Tibial nerve (tissue), 4 donors: ENCODE results near the gene TNFSF12. TPM values are rescaled to one million over a fixed set of nuclear protein-coding genes. Genes with fewer than 3 reads are reported as not detected.
A peak's percentile ranks its signal among the peaks of the same experiment; 100 is the strongest.

ENCODE experiments used
- DNase-seq, 2 donors: peaks; one replicate each; pipeline ENCODE4 v3.0.0-alpha.2; 2019; ENCODE audit warnings: low spot score in 2 of 2
- H3K27ac ChIP-seq, 4 donors: fragments of 200-600 bp; sonication (generic) in 3 of 4; one replicate each; pipeline ENCODE4 v1.5.1; 2017 to 2019; ENCODE audit warnings: mild to moderate bottlenecking in 1 of 4
- H3K27me3 ChIP-seq, 2 donors: fragments of 200-600 bp; sonication (generic) in 1 of 2; one replicate each; pipeline versions ENCODE4 v1.5.1 to v1.6.0; 2017 to 2019
- H3K36me3 ChIP-seq, 3 donors: fragments of 200-600 bp; sonication (generic); one replicate each; pipeline ENCODE4 v1.5.1; 2018 to 2019
- H3K4me1 ChIP-seq, 4 donors: fragments of 200-600 bp; sonication (generic) in 3 of 4; one replicate each; pipeline ENCODE4 v1.5.1; 2017 to 2019
- H3K4me3 ChIP-seq, 4 donors: fragments of 200-600 bp; sonication (generic) in 3 of 4; one replicate each; pipeline ENCODE4 v1.5.1; 2017 to 2019; ENCODE audit warnings: mild to moderate bottlenecking in 1 of 4, moderate library complexity in 1 of 4
- H3K9me3 ChIP-seq, 4 donors: fragments of 200-600 bp; sonication (generic) in 3 of 4; one replicate each; pipeline ENCODE4 v1.5.1; 2017 to 2019
- CTCF ChIP-seq, 5 experiments: fragments of 200-600 bp in 3 of 5; fragments of 450-650 bp in 2 of 5; sonication (generic) in 3 of 5; IDR thresholded peaks; one replicate each; pipeline ENCODE4 v1.5.1; 2016 to 2019; ENCODE audit warnings: antibody characterized with exemption in 5 of 5, mild to moderate bottlenecking in 3 of 5, moderate library complexity in 2 of 5
- EP300 ChIP-seq, 2 donors: sonication (generic); formaldehyde crosslinking; IDR thresholded peaks; one replicate each; pipeline ENCODE4 v1.6.1; 2017; ENCODE audit warnings: antibody characterized with exemption in 2 of 2, mild to moderate bottlenecking in 1 of 2
- POLR2A ChIP-seq, 2 donors: fragments of 450-650 bp; IDR thresholded peaks; one replicate each; pipeline ENCODE4 v1.6.1; 2017; ENCODE audit warnings: antibody characterized with exemption in 2 of 2, mild to moderate bottlenecking in 2 of 2, moderate library complexity in 2 of 2
- WGBS, 2 donors: methylation state at CpG; one replicate each; pipeline ENCODE4 v1.1.5; 2018; 5-methylcytosine and 5-hydroxymethylcytosine counted together
- total RNA-seq, 4 donors: library from RNA; depleted of rRNA; stranded (reverse); fragments of >200 nt; gene quantifications; one replicate each; pipeline ENCODE4 v1.1.0, GENCODE V29; 2016

TNFSF12 gene
- total RNA-seq, 4 donors from 2014 or later: 59.4 to 109 (median 98.8) TPM

DNA sequence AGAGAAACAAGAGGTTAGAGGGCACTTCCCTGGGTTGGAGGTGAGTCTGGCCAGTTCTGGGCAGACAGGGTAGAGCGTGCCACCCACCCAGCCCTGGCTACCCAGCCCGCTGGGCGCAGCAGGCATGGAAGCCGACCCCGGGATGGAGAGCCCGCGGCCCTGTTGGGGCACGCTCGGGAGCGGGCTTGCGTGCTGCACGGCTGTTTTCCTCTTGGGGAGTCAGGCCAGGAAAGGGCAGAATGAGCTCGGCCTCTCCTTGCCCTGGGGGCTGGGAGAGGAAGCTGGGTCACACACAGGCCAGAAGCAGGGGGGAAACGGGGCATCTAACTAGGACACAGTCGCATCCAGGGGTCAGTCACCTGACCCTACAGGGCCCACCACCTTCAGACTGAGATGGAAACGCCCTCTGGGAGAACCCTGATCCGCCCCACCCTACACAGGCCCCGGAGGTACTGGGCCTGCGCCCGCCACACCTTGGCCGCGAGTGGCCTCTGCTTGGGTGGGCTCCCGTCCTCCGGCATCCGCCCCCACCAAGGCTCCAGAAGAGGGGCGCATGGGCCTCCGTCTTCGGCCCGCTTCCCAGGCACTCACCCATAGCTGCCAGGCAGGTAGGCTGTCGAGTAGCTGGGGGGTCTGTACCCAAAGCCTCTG lies 39.8 kb downstream of the TNFSF12 start:
- peaks cover 2 to 50% (median 17%) of the 10 kb centered on the region in 3 donors for H3K36me3 ChIP-seq
- peak overlapping the region; percentile 62 to 86 (median 70) for H3K27ac ChIP-seq
- H3K4me1 ChIP-seq: peaks cover 0 to 47% (median 10%) of the 10 kb centered on the region in 4 donors
- no peaks in the 10 kb centered on the region for H3K9me3 ChIP-seq
- 35 to 44% methylated on average over 14 to 30 of the region's 30 CpGs for WGBS, 2 donors
- H3K27me3 ChIP-seq: no peaks in the 10 kb centered on the region
- H3K4me3 ChIP-seq: peak overlapping the region; percentile 35 to 71 (median 48)
- no peak for DNase-seq
- TF ChIP-seq EP300 (IDR thresholded peaks at IDR 0.05) (no peak), CTCF (IDR thresholded peaks at IDR 0.05) (no peak), POLR2A (IDR thresholded peaks at IDR 0.05) (no peak)

GRCh38 chr17:7589204-7589868 lies 40.5 kb downstream of the TNFSF12 start:
- WGBS, 2 donors: 2 to 23% methylated on average over 10 to 16 of the region's 56 CpGs
- Histone ChIP-seq H3K9me3 (no peaks in the 10 kb centered on the region), H3K27ac (peak overlapping the region; percentile 62 to 86 (median 70)), H3K4me3 (peak overlapping the region; percentile 35 to 71 (median 48)), H3K4me1 (peaks cover 0 to 45% (median 7%) of the 10 kb centered on the region in 4 donors), H3K27me3 (no peaks in the 10 kb centered on the region), H3K36me3 (peaks cover 2 to 56% (median 24%) of the 10 kb centered on the region in 3 donors)
- TF ChIP-seq EP300 (IDR thresholded peaks at IDR 0.05): peak in 1 of 2 donors; percentile 59
- TF ChIP-seq POLR2A (IDR thresholded peaks at IDR 0.05): peak in 1 of 2 donors; percentile 28
- TF ChIP-seq CTCF (IDR thresholded peaks at IDR 0.05): peak; percentile 89 to 96 (median 91)
- peak; percentile 83 to 87 for DNase-seq

DNA sequence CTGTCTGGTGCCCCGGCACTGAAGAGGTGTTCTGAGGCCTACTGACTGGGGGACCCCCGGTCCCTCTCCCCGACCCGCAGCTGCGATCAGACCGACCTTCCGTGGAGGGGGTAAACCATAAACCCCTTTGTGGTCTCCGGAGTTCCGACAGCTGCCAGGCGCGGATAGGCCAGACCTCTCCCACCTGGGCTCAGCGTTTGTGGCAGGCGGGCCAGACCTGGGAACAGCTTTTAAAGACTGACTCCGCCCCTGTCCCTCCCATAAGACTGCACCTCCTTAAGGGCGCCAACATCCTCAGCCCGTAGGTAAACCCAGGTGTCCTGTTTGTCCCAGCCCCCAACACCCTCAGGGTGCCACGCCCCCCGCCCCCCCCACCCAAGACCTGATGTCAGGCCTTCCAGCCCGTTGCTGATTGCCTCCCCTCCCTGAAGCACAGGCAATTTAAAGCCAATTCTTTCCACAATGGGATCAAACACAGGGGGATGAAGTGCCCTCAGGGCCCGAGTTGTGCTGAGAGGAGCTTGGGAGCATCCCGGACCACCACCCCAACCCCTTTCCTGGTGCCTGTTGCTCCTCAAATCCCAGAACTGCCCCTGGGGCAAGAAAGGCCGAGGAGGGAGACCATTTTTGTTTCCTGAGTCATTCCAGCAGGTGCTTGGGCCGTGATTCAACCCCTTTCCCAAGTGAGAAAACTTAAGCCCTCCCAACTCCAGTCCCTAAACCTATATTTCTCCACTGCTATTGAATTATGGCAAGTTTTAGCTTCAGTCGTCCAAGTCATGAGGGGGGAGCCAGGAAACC lies 41.2 kb downstream of the TNFSF12 start, which contains the start of gene SOX15:
Gene SOX15, minus strand, starts transcription at position 204 of the 801 bp plus-strand sequence. CDS start 418 bp downstream, outside the sequence.
- no peak for TF ChIP-seq POLR2A (IDR thresholded peaks at IDR 0.05)
- no peak for TF ChIP-seq EP300 (IDR thresholded peaks at IDR 0.05)
- no peak for TF ChIP-seq CTCF (IDR thresholded peaks at IDR 0.05)
- peaks cover 3 to 64% (median 26%) of the 10 kb centered on the region in 3 donors for H3K36me3 ChIP-seq
- H3K9me3 ChIP-seq: no peaks in the 10 kb centered on the region
- 58 to 63% methylated on average over 12 to 19 of the region's 24 CpGs for WGBS, 2 donors
- H3K4me1 ChIP-seq: peaks cover 0 to 38% (median 2%) of the 10 kb centered on the region in 4 donors
- no peak for DNase-seq
- H3K27ac ChIP-seq: peak within 1 kb of the TSS; percentile 62 to 86 (median 70)
- H3K27me3 ChIP-seq: no peaks in the 10 kb centered on the region
- peak within 1 kb of the TSS; percentile 35 to 71 (median 48) for H3K4me3 ChIP-seq

GRCh38 chr17:7590743-7591142 lies 41.9 kb downstream of the TNFSF12 start:
- Histone ChIP-seq H3K4me1 (peaks cover 0 to 31% (median 2%) of the 10 kb centered on the region in 4 donors), H3K9me3 (no peaks in the 10 kb centered on the region), H3K4me3 (no peak overlapping the region), H3K27me3 (no peaks in the 10 kb centered on the region), H3K27ac (no peak overlapping the region), H3K36me3 (peaks cover 8 to 70% (median 29%) of the 10 kb centered on the region in 3 donors)
- no peak for TF ChIP-seq POLR2A (IDR thresholded peaks at IDR 0.05)
- no peak for TF ChIP-seq CTCF (IDR thresholded peaks at IDR 0.05)
- TF ChIP-seq EP300 (IDR thresholded peaks at IDR 0.05): no peak
- DNase-seq: no peak
- 73 to 84% methylated on average over 3 to 4 of the region's 4 CpGs for WGBS, 2 donors
